Neutrophil (primary cell): ENCODE data around the gene AMPD2.
A peak's percentile ranks its signal among the peaks of the same experiment; 100 is the strongest.

Experiments
- H3K27ac ChIP-seq: fragments of 200-600 bp; sonication (generic); 2 replicates; pipeline ENCODE4 v1.5.1; 2016; ENCODE audit warnings: mild to moderate bottlenecking, moderate library complexity
- H3K27me3 ChIP-seq: fragments of 200-600 bp; sonication (generic); 2 replicates; pipeline ENCODE4 v1.6.0; 2016; ENCODE audit warnings: mild to moderate bottlenecking
- H3K36me3 ChIP-seq: fragments of 200-600 bp; sonication (generic); 2 replicates; pipeline ENCODE4 v1.5.1; 2017
- H3K4me1 ChIP-seq, 2 experiments: fragments of 200-600 bp in 1 of 2; sonication (generic) in 1 of 2; 1 replicate in 1 of 2; 2 replicates in 1 of 2; pipeline versions ENCODE4 v1.5.1 to v1.6.1; 2013 to 2016; ENCODE audit warnings: low read depth in 1 of 2, low read length in 1 of 2, mild to moderate bottlenecking in 1 of 2, moderate library complexity in 1 of 2; ENCODE audit not compliant: control insufficient read depth in 1 of 2, insufficient read depth in 1 of 2
- H3K4me3 ChIP-seq, 2 experiments: fragments of 200-600 bp in 1 of 2; sonication (generic) in 1 of 2; 1 replicate in 1 of 2; 2 replicates in 1 of 2; pipeline ENCODE4 v1.5.1; 2013 to 2016; ENCODE audit warnings: low read depth in 1 of 2, low read length in 1 of 2, mild to moderate bottlenecking in 1 of 2, moderate library complexity in 1 of 2
- H3K9me3 ChIP-seq: fragments of 200-600 bp; sonication (generic); 2 replicates; pipeline ENCODE4 v1.5.1; 2016
- TF ChIP-seq, protein P1 (sequence below): fragments of 200-600 bp; sonication (generic); IDR thresholded peaks from 2 replicates; pipeline ENCODE4 v1.5.1; 2016; ENCODE audit warnings: antibody characterized with exemption

The AMPD2 gene

DNA sequence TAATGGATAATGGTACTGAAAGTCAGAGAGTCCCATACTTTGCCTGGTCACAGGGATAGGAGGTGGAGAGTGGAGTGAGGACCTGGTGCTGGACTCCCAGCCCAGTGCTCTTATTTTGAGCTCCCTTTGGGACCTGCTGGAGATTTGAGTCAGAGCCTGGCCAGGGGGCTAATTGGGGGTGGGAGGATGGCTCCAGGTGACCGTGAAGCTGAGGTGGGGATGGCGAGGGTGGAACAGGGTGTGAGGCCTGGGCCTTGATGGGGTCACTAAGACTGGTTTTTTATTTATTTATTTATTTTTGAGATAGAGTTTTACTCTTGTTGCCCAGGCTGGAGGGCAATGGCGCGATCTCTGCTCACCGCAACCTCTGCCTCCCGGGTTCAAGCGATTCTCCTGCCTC is 17.8 kb downstream of the AMPD2 start:
- no peak overlapping the region for H3K4me3 ChIP-seq
- H3K27me3 ChIP-seq: peaks cover 6% of the 10 kb centered on the region
- no peaks in the 10 kb centered on the region for H3K9me3 ChIP-seq
- H3K4me1 ChIP-seq: peaks cover 6 to 12% of the 10 kb centered on the region in 2 experiments
- H3K36me3 ChIP-seq: peaks cover 7% of the 10 kb centered on the region
- TF ChIP-seq, protein P1, sequence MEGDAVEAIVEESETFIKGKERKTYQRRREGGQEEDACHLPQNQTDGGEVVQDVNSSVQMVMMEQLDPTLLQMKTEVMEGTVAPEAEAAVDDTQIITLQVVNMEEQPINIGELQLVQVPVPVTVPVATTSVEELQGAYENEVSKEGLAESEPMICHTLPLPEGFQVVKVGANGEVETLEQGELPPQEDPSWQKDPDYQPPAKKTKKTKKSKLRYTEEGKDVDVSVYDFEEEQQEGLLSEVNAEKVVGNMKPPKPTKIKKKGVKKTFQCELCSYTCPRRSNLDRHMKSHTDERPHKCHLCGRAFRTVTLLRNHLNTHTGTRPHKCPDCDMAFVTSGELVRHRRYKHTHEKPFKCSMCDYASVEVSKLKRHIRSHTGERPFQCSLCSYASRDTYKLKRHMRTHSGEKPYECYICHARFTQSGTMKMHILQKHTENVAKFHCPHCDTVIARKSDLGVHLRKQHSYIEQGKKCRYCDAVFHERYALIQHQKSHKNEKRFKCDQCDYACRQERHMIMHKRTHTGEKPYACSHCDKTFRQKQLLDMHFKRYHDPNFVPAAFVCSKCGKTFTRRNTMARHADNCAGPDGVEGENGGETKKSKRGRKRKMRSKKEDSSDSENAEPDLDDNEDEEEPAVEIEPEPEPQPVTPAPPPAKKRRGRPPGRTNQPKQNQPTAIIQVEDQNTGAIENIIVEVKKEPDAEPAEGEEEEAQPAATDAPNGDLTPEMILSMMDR: no peak
- no peak overlapping the region for H3K27ac ChIP-seq

DNA sequence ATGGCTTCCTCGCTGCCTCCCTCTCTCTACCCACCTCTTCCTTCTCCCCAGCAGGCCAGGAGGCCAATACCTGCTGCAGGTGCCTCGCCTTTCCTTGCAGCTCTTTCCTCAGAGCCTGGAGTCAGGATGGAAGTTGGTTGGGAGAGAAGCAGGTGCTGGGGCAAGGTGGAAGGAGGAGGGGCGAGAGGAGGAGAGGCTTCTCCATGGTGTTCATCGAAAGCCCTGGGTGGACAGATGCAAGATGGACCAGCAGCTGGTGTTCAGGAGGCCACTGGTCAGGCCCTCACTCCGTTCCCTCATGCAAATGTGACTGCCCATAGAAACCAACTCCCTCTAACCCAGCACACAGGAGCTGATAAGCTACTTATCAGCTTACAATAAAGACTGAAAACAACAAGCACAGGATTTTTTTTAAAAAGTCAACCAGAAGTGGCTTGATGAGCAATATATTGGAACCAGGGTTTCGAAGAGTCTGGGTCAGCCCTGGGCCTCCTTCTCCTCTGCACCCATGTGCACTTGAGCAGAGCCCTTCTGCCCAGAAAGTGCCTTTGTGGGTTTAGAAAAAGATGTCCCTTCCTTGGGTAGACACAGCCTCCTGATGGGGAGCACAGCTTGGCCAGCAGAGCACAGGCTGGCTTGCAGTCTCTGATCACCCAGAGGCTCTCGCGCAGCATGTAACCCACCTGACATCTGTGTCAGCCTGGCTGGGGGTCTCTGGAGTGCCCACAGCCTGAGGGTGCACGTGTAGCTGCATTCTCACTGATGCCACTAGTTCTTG is 19.6 kb downstream of the AMPD2 start:
- H3K27ac ChIP-seq: no peak overlapping the region
- H3K4me1 ChIP-seq: peaks cover 6 to 19% of the 10 kb centered on the region in 2 experiments
- no peaks in the 10 kb centered on the region for H3K9me3 ChIP-seq
- no peak overlapping the region for H3K4me3 ChIP-seq
- TF ChIP-seq, protein P1: no peak
- peaks cover 6% of the 10 kb centered on the region for H3K27me3 ChIP-seq
- H3K36me3 ChIP-seq: no peaks in the 10 kb centered on the region

DNA sequence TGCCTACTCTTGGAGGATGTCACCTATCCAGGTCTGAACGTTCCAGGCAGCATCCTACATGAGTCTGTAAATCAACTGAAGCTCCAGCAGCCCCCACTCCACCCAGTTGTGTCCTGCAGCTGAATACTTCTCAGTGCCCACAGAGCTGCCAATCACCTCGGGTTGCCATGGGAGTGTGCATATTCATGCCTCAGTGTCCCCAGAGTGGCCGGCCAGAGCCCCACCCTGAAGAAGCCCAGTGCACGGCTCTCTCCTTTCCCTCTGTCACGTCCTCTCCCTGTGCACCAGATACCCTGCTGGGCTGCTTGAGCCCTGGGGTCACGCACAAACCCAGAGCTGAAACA is 20.2 kb downstream of the AMPD2 start:
- TF ChIP-seq, protein P1: no peak
- H3K36me3 ChIP-seq: no peaks in the 10 kb centered on the region
- peaks cover 6% of the 10 kb centered on the region for H3K27me3 ChIP-seq
- H3K9me3 ChIP-seq: no peaks in the 10 kb centered on the region
- H3K27ac ChIP-seq: no peak overlapping the region
- peaks cover 6 to 15% of the 10 kb centered on the region in 2 experiments for H3K4me1 ChIP-seq
- no peak overlapping the region for H3K4me3 ChIP-seq

DNA sequence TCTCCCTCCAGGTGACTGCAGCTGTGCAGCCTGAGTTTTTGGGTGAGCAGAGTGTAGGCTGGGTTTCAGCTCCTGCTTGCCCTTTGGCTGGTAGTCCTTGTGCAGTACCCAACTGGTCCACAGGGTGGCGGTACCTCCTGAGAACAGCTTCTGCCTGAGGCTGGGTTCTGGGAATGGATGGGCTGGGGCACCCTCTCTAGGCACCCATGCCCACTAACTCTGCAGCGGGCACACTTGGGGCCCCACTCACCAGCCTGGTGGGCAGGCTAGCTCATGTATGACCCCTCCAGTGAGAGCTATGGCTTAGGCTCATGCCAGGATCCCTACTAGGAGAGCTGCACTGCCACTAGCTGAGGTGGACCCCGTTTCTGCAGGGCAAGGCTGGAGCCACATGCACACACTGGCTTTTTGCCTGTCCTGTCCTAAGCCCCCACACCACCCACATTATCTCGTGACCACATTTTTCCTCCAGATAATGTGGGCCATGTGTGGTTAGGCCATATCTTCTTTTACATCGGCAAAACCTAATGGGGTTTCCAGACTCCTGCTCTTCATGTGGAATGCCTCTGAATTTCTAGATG is 20.7 kb downstream of the AMPD2 start:
- TF ChIP-seq, protein P1: peak; percentile 96
- Histone ChIP-seq H3K36me3 (no peaks in the 10 kb centered on the region), H3K4me1 (peaks cover 6 to 15% of the 10 kb centered on the region in 2 experiments), H3K27ac (no peak overlapping the region), H3K4me3 (no peak overlapping the region), H3K9me3 (no peaks in the 10 kb centered on the region), H3K27me3 (peaks cover 6% of the 10 kb centered on the region)

DNA sequence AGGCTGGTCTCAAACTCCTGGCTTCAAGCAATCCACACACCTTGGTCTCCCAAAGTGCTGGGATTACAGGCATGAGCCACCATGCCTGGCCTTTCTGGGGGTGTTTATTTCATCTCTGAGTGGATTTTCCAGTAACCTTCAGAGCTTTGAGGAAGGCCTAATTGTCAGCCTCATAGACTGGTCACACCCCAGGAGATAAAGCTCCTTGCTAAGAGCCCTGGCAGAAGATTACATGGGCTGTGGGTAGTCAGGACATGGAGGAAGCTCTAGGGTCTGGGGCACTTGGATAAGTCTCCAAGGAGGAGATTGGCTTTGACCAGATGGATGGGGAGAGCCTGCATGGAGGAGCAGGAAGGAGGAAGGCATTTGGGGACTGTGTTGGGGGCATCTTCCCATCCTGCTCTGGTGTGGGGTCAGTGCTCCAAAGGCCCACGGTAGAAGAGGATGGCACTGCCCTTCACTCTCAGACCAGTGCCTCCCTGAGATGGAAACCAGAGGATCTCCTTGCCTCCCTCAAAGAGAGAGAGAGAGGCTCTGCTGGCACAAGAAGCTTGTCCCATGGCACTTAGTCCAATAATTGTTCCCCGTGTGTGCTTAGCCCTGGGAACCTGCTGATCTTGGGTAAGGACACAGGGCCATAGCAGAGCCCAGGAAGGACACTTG is 21.6 kb downstream of the AMPD2 start:
- Histone ChIP-seq H3K4me3 (no peak overlapping the region), H3K36me3 (no peaks in the 10 kb centered on the region), H3K27me3 (peaks cover 6% of the 10 kb centered on the region), H3K9me3 (no peaks in the 10 kb centered on the region), H3K4me1 (peaks cover 6 to 15% of the 10 kb centered on the region in 2 experiments), H3K27ac (no peak overlapping the region)
- TF ChIP-seq, protein P1: no peak
